HCT116 (cell line): ENCODE measurements around the gene DCP2. TPM values are rescaled to one million over a fixed set of nuclear protein-coding genes. Genes with fewer than 3 reads are reported as not detected.

Experiments
- ATAC-seq: fragments of 200-7000 bp; cut with Tn5 transposase; 2 replicates; pipeline ENCODE4 v1.9.1; 2020; ENCODE audit warnings: mild to moderate bottlenecking, moderate library complexity
- BruUV-seq: library from RNA; stranded (reverse); fragments of 400-500 nt; replicated peaks from 2 replicates; lab custom pipeline; 2021; lab: Mats Ljungman, UMichigan
- CTCF ChIA-PET: fragments of 300-600 bp; sonication (Branson Sonifier 250); formaldehyde crosslinking; loops from one replicate; lab custom pipeline; 2021; ENCODE audit warnings: antibody characterized with exemption; lab: Charles Lee
- POLR2A ChIA-PET: fragments of 300-600, 350-600 bp; sonication (Branson Sonifier 250); formaldehyde crosslinking; loops from one replicate; lab custom pipeline; 2021; ENCODE audit warnings: antibody characterized with exemption; lab: Charles Lee
- RAD21 ChIA-PET, 2 experiments: fragments of 300-600 bp; sonication (Branson Sonifier 250); formaldehyde crosslinking; loops; one replicate each; lab custom pipeline; 2023; ENCODE audit warnings: low total read pairs in 2 of 2; ENCODE audit not compliant: uncharacterized antibody in 2 of 2, unreplicated experiment in 2 of 2, low non-redundant PET in 1 of 2; lab: Charles Lee
- DNase-seq: peaks from one replicate; pipeline ENCODE4 v3.0.0-alpha.2; 2010; ENCODE audit warnings: low read depth, low spot score
- H2AFZ ChIP-seq: fragments of 200-600 bp; shearing (Covaris generic), sonication (generic); 2 replicates; pipeline ENCODE4 v1.6.1; 2017; ENCODE audit warnings: low read depth, mixed run types, mixed read lengths, antibody characterized with exemption, low read length; ENCODE audit not compliant: poor library complexity, severe bottlenecking
- H3K27ac ChIP-seq: 2 replicates; pipeline ENCODE4 v1.5.1; 2012; ENCODE audit warnings: low read depth, low read length
- H3K27me3 ChIP-seq: fragments of 200-600 bp; sonication (generic); 2 replicates; pipeline ENCODE4 v1.6.1; 2016; ENCODE audit warnings: mixed run types, low read length, mixed read lengths; ENCODE audit not compliant: insufficient read depth
- H3K36me3 ChIP-seq, 2 experiments: fragments of 200-500 bp in 1 of 2; fragments of 200-600 bp in 1 of 2; sonication (Bioruptor generic) in 1 of 2; sonication (generic) in 1 of 2; 2 replicates each; pipeline versions ENCODE4 v1.5.1 to v1.6.1; 2014 to 2016; ENCODE audit warnings: low read length in 2 of 2, inconsistent platforms in 1 of 2, mixed read lengths in 1 of 2, mixed run types in 1 of 2; ENCODE audit not compliant: insufficient read depth in 2 of 2, control insufficient read depth in 1 of 2
- H3K4me1 ChIP-seq, 2 experiments: fragments of 200-600 bp in 1 of 2; sonication (generic) in 1 of 2; 2 replicates each; pipeline versions ENCODE4 v1.5.1 to v1.6.1; 2012 to 2017; ENCODE audit warnings: low read length in 2 of 2, inconsistent platforms in 1 of 2, mild to moderate bottlenecking in 1 of 2, mixed read lengths in 1 of 2, mixed run types in 1 of 2, moderate library complexity in 1 of 2; ENCODE audit not compliant: insufficient read depth in 2 of 2, control insufficient read depth in 1 of 2
- H3K4me2 ChIP-seq: fragments of 200-600 bp; sonication (generic); 2 replicates; pipeline ENCODE4 v1.6.1; 2017; ENCODE audit warnings: mixed run types, low read length, mixed read lengths
- H3K4me3 ChIP-seq, 2 experiments: fragments of 200-600 bp in 1 of 2; sonication (generic) in 1 of 2; replicated peaks in 1 of 2; 2 replicates each; pipeline ENCODE4 v1.5.1; 2011 to 2016; ENCODE audit warnings: low read length in 2 of 2, control low read depth in 1 of 2, low read depth in 1 of 2, mild to moderate bottlenecking in 1 of 2, mixed read lengths in 1 of 2, mixed run types in 1 of 2
- H3K79me2 ChIP-seq: fragments of 200-600 bp; sonication (generic); 2 replicates; pipeline ENCODE4 v1.6.1; 2017; ENCODE audit warnings: mild to moderate bottlenecking, mixed run types, low read length, moderate library complexity, mixed read lengths; ENCODE audit not compliant: insufficient read depth
- H3K9ac ChIP-seq: fragments of 200-600 bp; sonication (generic); 2 replicates; pipeline ENCODE4 v1.6.1; 2016; ENCODE audit warnings: low read length, mixed read lengths
- H3K9me2 ChIP-seq: fragments of 200-600 bp; sonication (generic), shearing (Covaris generic); 2 replicates; pipeline ENCODE4 v1.6.1; 2017; ENCODE audit warnings: mixed run types, mild to moderate bottlenecking, moderate library complexity; ENCODE audit not compliant: insufficient read depth
- H3K9me3 ChIP-seq, 2 experiments: fragments of 200-500 bp in 1 of 2; fragments of 200-600 bp in 1 of 2; sonication (Bioruptor generic) in 1 of 2; sonication (generic) in 1 of 2; 2 replicates each; pipeline ENCODE4 v1.6.1; 2014 to 2017; ENCODE audit warnings: low read length in 2 of 2, mixed read lengths in 2 of 2, inconsistent platforms in 1 of 2, low read depth in 1 of 2, mild to moderate bottlenecking in 1 of 2, mixed run types in 1 of 2, moderate library complexity in 1 of 2; ENCODE audit not compliant: control insufficient read depth in 1 of 2, insufficient read depth in 1 of 2
- H4K20me1 ChIP-seq: fragments of 200-600 bp; sonication (generic), shearing (Covaris generic); 2 replicates; pipeline ENCODE4 v1.6.1; 2017; ENCODE audit warnings: mixed run types, mild to moderate bottlenecking, moderate library complexity; ENCODE audit not compliant: insufficient read depth
- SP1 ChIP-seq: IDR thresholded peaks from 2 replicates; pipeline ENCODE4 v1.6.1; 2012; ENCODE audit warnings: low read depth
- ZBTB33 ChIP-seq: IDR thresholded peaks from 2 replicates; pipeline ENCODE4 v1.6.1; 2011; ENCODE audit warnings: mild to moderate bottlenecking, low read length, moderate library complexity; ENCODE audit not compliant: insufficient replicate concordance; ENCODE audit errors: extremely low read depth
- ZNF274 ChIP-seq: fragments of 200-500 bp; sonication (Bioruptor generic); IDR thresholded peaks from 2 replicates; pipeline ENCODE4 v1.6.1; 2014; ENCODE audit warnings: mild to moderate bottlenecking, low read depth, low read length, inconsistent platforms
- intact Hi-C: fragments of 100-400 bp; cut with micrococcal nuclease; formaldehyde crosslinking; loops from 2 replicates; pipeline ENCODE4 v1.10.0; 2022
- total RNA-seq: library from RNA; stranded (reverse); gene quantifications from one replicate; pipeline ENCODE4 v1.2.1, GENCODE V29; 2021; ENCODE audit not compliant: unreplicated experiment

Gene DCP2
- total RNA-seq, 1 experiment from 2014 or later = 57.1 TPM

GRCh38 chr5:113026211-113026610 is 49.6 kb downstream of the DCP2 start:
- no peak overlapping the region for H3K9ac ChIP-seq
- CTCF ChIA-PET = no interaction called here
- no peak overlapping the region for H2AFZ ChIP-seq
- ATAC-seq (no peak), DNase-seq (no peak)
- H3K27ac ChIP-seq = no peak overlapping the region
- POLR2A ChIA-PET = no interaction called here
- H3K79me2 ChIP-seq = peaks cover 11% of the 10 kb centered on the region; the same call in 1 of the 2 replicates
- H4K20me1 ChIP-seq = no peaks in the 10 kb centered on the region
- TSS peak; percentile 15 for BruUV-seq
- no peak for TF ChIP-seq ZNF274
- no peaks in the 10 kb centered on the region for H3K9me2 ChIP-seq
- intact Hi-C loops = no loop called here
- H3K4me2 ChIP-seq = no peak overlapping the region
- H3K36me3 ChIP-seq = peaks cover 3 to 27% of the 10 kb centered on the region in 2 experiments; a peak in 2 of 4 replicates
- no peaks in the 10 kb centered on the region for H3K27me3 ChIP-seq
- H3K4me3 ChIP-seq = no peak overlapping the region
- RAD21 ChIA-PET = no interaction called here
- H3K9me3 ChIP-seq = no peaks in the 10 kb centered on the region
- peaks cover 9 to 27% of the 10 kb centered on the region in 2 experiments for H3K4me1 ChIP-seq

- Histone ChIP-seq H3K4me1 (peaks cover under 1 to 19% of the 10 kb centered on the region in 2 experiments; a peak in 3 of 4 replicates), H3K4me2 (no peak overlapping the region), H3K27ac (no peak overlapping the region), H3K27me3 (no peaks in the 10 kb centered on the region), H3K79me2 (peaks cover 5% of the 10 kb centered on the region; the same call in 1 of the 2 replicates), H3K9me2 (no peaks in the 10 kb centered on the region), H2AFZ (no peak overlapping the region), H3K9ac (no peak overlapping the region), H4K20me1 (no peaks in the 10 kb centered on the region), H3K36me3 (peaks cover 3 to 27% of the 10 kb centered on the region in 2 experiments; a peak in 2 of 4 replicates), H3K4me3 (no peak overlapping the region), H3K9me3 (no peaks in the 10 kb centered on the region)
- intact Hi-C loops = no loop called here
- ChIA-PET RAD21 (no interaction called here), CTCF (no interaction called here), POLR2A (no interaction called here)
- DNase-seq = no peak
- TF ChIP-seq ZNF274 (no peak), SP1 (no peak), ZBTB33 (no peak)
- ATAC-seq = no peak
- BruUV-seq = no TSS peak
Observed at GRCh38 chr5:113027015-113027414, 50.4 kb downstream of the DCP2 start.
